HAP-1 (cell line): Measurements from ENCODE around the gene ING3.

Source experiments
- DNase-seq, 2 experiments: peaks; one replicate each; pipeline ENCODE4 v3.0.0-alpha.2; 2016 to 2020; ENCODE audit warnings: low spot score in 2 of 2
- H3K27me3 ChIP-seq: fragments of 250-450 bp; sonication (Bioruptor Pico); 2 replicates; pipeline ENCODE4 v1.5.1; 2020; ENCODE audit warnings: low read depth, mild to moderate bottlenecking, moderate library complexity
- H3K36me3 ChIP-seq: fragments of 250-450 bp; sonication (Bioruptor Pico); replicated peaks from 2 replicates; pipeline ENCODE4 v1.5.1; 2020; ENCODE audit warnings: mild to moderate bottlenecking
- H3K4me1 ChIP-seq: fragments of 250-450 bp; sonication (Bioruptor Pico); 2 replicates; pipeline ENCODE4 v1.5.1; 2020; ENCODE audit warnings: mild to moderate bottlenecking
- H3K4me3 ChIP-seq: fragments of 250-450 bp; sonication (Bioruptor Pico); 2 replicates; pipeline ENCODE4 v1.5.1; 2020; ENCODE audit warnings: mild to moderate bottlenecking, moderate library complexity
- H3K9me3 ChIP-seq: fragments of 250-450 bp; sonication (Bioruptor Pico); 2 replicates; pipeline ENCODE4 v1.5.1; 2020; ENCODE audit warnings: mild to moderate bottlenecking, moderate library complexity
- in situ Hi-C: fragments of 300-500 bp; cut with MboI; formaldehyde crosslinking; loops from 3 replicates; pipeline ENCODE4 v1.14.3; 2020; ENCODE audit warnings: low sequenced_read_pairs, inconsistent platforms, mixed read lengths

ING3 gene

GRCh38 chr7:121023683-121024511 is 73.3 kb downstream of the ING3 start:
- Histone ChIP-seq H3K9me3 (no peaks in the 10 kb centered on the region), H3K4me3 (no peak overlapping the region), H3K27me3 (peaks cover 10% of the 10 kb centered on the region), H3K36me3 (no peaks in the 10 kb centered on the region), H3K4me1 (peaks cover 4% of the 10 kb centered on the region; the same call in 1 of the 2 replicates)
- no peak for DNase-seq
- in situ Hi-C loops: no loop called here

GRCh38 chr7:121024611-121025010 is 74.0 kb downstream of the ING3 start:
- peaks cover 4% of the 10 kb centered on the region; the same call in 1 of the 2 replicates for H3K4me1 ChIP-seq
- no peak overlapping the region for H3K4me3 ChIP-seq
- peaks cover 12% of the 10 kb centered on the region for H3K27me3 ChIP-seq
- in situ Hi-C loops: no loop called here
- no peaks in the 10 kb centered on the region for H3K9me3 ChIP-seq
- DNase-seq: no peak
- H3K36me3 ChIP-seq: no peaks in the 10 kb centered on the region

- Histone ChIP-seq H3K4me3 (no peak overlapping the region), H3K36me3 (no peaks in the 10 kb centered on the region), H3K4me1 (peaks cover 4% of the 10 kb centered on the region; the same call in 1 of the 2 replicates), H3K27me3 (peaks cover 12% of the 10 kb centered on the region), H3K9me3 (no peaks in the 10 kb centered on the region)
- in situ Hi-C loops: no loop called here
- DNase-seq: no peak
Measured at GRCh38 chr7:121026159-121026558, 75.6 kb downstream of the ING3 start.

GRCh38 chr7:121026577-121027111 is 76.1 kb downstream of the ING3 start:
- Histone ChIP-seq H3K4me1 (peaks cover 4% of the 10 kb centered on the region; the same call in 1 of the 2 replicates), H3K27me3 (peaks cover 12% of the 10 kb centered on the region), H3K36me3 (no peaks in the 10 kb centered on the region), H3K4me3 (no peak overlapping the region), H3K9me3 (no peaks in the 10 kb centered on the region)
- in situ Hi-C loops: no loop called here
- no peak for DNase-seq
